NK-92 (cell line): ENCODE measurements around the gene FGFBP1.

Experiments
- DNase-seq: peaks from one replicate; lab custom pipeline; 2025; ENCODE audit not compliant: unreplicated experiment; lab: John Stamatoyannopoulos, UW

The FGFBP1 gene

GRCh38 chr4:15938640-15939039 lies at the start of gene FGFBP1:
Gene FGFBP1, minus strand, starts transcription at chr4:15938740. Its CDS starts 2,108 bp downstream, at chr4:15936632.
- DNase-seq = no peak

DNA sequence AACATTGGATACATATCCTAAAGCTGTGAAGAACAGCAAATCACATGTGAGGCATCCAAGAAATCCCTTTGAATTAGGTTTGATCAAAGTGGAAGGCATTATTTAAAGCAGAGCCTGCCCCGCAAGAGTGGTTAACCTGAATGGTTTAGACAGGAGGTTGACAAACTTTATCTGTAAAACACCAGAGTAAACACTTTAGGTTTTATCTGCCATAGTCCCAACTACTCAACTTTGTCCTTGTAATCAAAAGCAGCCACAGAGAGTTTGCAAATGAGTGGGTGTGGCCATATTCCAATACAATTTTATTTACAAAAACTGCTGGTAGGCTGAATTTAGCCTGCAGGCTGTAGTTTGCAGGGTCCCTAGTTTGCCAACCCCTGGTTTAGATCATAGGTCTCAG lies 49.7 kb upstream of the FGFBP1 start:
- DNase-seq = no peak

- no peak for DNase-seq
Observed at GRCh38 chr4:15986907-15987306, 48.4 kb upstream of the FGFBP1 start.

DNA sequence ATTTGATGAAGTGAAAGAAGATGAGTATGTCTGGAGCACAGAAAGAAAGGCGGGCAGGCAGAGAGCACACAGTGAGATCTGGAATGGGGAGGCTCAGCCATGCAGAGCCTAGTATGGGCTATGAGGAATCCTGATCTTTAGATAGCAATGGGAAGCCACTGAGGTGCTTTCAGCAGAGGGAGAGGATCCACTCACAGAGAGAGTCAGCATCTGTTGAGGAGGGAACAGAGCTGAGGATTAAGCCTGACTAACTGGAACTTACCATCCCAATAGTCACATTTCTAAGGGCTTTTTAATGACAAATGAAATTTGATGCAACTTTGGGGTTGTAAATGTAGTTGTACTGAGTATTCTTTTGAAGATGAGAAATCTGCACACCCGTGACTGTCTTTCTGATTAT lies 45.1 kb upstream of the FGFBP1 start:
- no peak for DNase-seq

DNA sequence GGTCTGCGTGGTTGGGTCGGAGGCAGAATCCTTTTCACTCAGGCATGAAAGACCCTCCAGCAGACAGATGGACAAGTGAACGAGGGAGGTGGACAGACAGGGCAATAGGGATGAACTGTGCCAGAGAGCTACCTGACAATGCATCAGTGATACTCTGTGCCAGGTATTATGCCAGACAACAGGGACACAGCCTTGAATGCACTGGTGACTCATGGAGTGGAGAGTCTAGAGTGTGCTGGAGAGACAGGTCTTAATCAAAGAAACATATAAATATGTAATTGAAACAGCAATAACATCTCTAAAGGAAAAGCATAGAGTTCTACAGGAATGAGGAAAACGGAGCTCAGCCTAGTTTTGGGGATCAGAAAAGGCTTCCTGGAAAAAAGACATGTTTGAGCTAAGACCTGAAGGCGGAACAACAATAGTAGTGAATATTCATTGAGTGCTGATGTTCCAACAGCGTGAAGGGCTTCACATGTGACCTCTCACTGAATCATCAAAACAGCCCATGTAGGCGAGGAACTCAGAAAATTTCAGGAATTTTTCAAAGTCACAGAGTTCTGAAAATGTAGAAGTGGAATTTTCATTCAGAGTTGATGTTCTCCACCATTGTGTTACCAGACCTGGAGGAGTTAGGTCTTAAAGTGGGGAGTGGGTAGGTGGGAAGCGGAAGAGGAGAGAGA lies 44.4 kb upstream of the FGFBP1 start:
- no peak for DNase-seq

- DNase-seq = no peak
Observed at GRCh38 chr4:15976456-15977447, 38.2 kb upstream of the FGFBP1 start.

- no peak for DNase-seq
Observed at GRCh38 chr4:15971068-15971801, 32.7 kb upstream of the FGFBP1 start.

DNA sequence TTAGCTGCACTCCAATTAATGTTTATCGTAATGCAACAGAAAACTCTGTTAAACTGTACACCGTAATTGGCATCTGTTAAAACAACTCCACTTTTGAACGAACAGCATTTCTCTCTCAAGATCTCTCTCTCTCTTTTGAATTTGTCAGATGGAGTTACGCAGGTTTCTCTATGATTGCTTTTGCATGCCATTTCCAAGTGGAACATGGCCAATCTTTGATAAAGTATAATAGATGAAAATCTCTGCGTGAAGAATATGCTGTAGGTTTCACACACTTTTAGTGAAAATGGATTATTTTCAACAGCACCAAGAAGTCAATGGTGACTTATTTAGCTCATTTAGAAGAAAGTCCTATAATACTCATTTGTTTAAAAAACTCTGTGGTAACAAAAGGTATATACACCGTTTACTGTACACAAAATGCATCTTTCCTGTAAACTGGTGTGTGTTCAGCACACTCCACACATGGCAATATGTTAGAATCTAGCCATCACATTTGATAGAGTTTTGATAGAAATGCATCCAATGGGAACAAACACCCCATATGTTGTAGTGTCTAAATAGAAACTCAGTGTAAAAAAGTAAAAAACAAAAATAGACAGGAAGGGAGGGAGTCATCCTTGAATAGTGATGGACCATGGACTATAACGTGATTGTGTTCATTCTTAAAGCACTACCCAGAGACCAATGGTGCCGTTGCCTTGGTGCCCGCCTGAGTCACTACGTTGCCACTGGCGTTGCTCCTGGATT lies 30.2 kb upstream of the FGFBP1 start:
- no peak for DNase-seq

- no peak for DNase-seq
Observed at GRCh38 chr4:15965325-15965724, 26.8 kb upstream of the FGFBP1 start.

DNA sequence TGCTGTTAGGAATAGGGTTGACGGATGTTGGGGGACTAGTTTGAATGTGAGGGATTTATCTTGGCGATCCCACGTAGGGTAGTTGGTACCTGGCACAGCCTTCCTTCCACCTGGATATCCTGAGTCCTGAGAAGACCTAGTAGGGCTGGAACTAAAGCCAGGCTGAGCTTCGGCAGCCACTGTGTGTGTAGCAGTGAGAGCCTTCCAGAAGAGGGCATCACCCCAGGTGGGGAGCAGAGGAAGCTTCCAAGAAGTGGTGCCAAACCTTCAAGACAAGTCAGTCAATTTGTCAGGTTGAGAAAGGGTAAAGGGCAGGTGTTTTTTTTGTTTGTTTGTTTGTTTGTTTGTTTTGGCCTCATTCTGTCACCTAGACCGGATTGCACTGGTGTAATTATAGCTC lies 25.6 kb upstream of the FGFBP1 start:
- DNase-seq = no peak

DNA sequence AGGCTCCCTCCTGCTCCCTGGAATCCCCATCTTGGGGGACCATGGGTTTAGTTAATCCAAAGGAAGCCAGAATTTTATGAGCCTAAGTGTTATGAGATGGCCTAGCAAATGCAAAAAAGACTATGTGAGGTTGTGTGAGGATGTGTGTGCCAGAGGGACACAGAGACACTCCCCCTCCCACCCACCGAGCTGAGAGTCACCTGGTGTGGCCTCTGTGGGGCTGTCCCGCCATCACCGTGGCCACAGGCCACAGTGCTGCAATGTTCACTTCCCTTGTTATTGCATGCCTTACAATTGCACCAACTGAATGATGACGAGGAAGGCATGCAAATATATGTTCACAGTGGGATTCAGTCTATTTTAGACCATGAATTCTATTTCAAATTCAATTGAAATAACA lies 25.0 kb upstream of the FGFBP1 start:
- no peak for DNase-seq

DNA sequence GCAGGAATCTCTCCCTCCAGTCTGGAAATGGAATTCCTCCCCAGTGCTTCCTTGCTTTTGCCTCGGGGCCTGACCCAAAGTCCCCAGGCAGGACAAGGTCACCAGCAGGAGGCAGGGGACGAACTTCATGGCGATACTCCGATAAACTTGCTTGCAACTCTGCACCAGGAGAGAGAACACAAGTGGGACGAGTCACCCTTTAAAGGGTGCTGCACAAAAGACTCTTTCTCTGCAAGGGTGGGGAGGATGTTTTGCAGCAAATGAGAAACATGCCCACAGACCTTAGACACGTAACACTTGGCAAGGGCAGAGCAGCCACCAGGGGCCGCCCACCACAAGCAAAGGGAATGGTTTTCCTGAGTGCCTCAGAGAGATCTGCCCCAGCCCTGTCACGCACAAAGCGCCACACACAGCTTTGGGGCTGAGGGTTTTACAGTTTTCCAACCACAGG lies 24.5 kb upstream of the FGFBP1 start, which contains the start of gene FGFBP2:
Gene FGFBP2, minus strand, starts transcription at position 175 of the 451 bp plus-strand sequence. Its CDS starts 46 bp downstream, at position 129.
- no peak for DNase-seq

GRCh38 chr4:15961781-15962510 lies 23.4 kb upstream of the FGFBP1 start:
- DNase-seq = no peak

- no peak for DNase-seq
Observed at GRCh38 chr4:15958562-15958961, 20.0 kb upstream of the FGFBP1 start.

DNA sequence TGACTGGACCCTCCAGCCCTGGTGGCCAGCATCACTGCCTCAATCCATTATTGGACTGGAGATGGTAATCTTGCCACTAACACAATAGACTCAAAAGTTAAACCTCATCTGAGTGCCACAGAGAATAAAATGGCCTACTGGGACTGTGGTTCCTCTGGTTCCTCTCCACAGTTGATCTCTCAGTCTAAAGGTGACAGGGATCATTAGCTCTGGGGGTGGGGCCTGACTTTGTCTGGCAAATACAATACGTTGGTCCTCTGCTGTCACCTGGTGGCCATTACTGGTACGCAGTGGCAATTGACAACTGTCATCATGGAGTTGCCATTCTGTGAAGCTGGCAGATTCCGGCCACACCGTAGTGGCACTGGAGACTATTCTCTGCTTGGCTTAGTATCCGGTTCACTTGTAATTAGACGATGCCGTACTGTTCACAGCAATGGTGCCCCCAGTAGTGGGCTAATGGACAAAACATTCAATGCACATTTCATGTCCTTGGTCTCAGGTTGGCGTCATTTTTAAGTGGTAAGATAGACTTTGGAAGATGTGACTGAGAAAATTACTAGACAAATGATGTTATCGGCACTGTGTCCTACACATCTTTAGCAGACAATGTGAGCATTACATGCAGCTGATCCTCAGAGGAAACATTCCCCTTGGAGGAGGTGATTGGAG lies 17.8 kb upstream of the FGFBP1 start:
- no peak for DNase-seq

GRCh38 chr4:15955670-15956069 lies 17.1 kb upstream of the FGFBP1 start:
- DNase-seq = no peak

- no peak for DNase-seq
Observed at GRCh38 chr4:15953625-15954024, 15.1 kb upstream of the FGFBP1 start.

- no peak for DNase-seq
Observed at GRCh38 chr4:15951781-15952180, 13.2 kb upstream of the FGFBP1 start.

- DNase-seq = no peak
Observed at GRCh38 chr4:15948826-15949225, 10.3 kb upstream of the FGFBP1 start.
